D341Med (cell line): Measurements from ENCODE around the gene KRTAP4-4.

Experiments used
- DNase-seq: peaks from one replicate; pipeline ENCODE4 v3.0.0; 2012; ENCODE audit warnings: low spot score

KRTAP4-4 gene

DNA sequence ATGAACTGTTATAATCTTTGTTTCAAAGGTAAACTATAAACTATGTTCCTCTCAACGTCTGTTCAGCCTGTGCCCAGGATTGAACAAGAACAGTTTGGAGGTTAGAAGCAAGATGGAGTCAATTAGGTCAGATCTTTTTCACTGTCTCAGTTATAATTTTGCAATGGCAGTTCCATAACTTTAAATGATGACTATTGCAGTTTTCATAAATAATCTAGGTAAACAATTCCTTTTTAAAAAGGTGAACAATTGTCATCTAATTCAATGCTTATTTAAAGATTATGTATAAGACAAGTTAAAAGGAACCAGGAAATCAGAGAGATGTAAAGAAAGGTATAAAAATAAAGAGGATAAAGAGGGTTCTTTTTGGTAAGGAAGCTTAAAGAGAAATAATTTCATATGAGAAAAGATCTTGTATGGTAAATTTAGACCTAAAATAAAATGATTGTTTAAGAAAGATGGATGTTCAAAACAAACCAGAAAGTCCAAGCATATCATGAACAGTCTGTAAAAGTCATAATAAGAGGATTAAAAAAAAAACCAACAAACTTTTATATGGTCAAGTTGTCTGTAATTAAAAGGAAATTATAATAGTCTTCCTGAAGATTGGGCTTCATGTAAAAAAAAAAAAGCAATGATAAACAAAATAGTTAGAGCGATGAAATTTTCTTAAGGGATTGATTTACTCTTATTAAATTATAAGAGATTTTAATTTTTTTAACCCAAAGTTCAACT lies 49.2 kb downstream of the KRTAP4-4 start:
- no peak for DNase-seq
